HG02571 (cell line): ENCODE measurements around the gene SMC6.

Experiments used
- ATAC-seq: cut with Tn5 transposase; IDR thresholded peaks from one replicate; pipeline ENCODE4 v1.9.1; 2021; ENCODE audit warnings: mild to moderate bottlenecking, moderate library complexity; ENCODE audit not compliant: unreplicated experiment

SMC6 gene

GRCh38 chr2:17719562-17720371 lies 33.8 kb downstream of the SMC6 start:
- ATAC-seq = no peak

DNA sequence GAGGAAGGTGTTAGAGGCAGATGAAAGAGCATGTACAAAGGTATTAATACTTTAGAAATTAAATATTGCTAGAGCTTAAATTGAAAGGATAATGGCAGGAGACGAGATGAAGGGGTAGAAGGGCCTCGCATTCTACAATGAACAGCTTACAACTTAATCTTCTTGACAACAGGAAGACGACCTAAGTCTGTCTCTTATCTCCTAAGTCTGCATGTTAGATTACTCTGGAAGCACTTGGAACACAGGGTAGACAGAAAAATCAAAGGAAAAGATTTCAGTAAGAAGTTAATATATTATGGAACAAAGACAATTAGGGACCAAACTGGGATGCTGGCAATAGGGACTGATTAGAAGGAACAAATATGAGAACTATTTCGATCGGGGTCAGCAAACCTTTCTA lies 34.9 kb downstream of the SMC6 start:
- ATAC-seq = no peak

- ATAC-seq = no peak
These were observed 35.9 kb downstream of the SMC6 start for GRCh38 chr2:17717666-17718065.

DNA sequence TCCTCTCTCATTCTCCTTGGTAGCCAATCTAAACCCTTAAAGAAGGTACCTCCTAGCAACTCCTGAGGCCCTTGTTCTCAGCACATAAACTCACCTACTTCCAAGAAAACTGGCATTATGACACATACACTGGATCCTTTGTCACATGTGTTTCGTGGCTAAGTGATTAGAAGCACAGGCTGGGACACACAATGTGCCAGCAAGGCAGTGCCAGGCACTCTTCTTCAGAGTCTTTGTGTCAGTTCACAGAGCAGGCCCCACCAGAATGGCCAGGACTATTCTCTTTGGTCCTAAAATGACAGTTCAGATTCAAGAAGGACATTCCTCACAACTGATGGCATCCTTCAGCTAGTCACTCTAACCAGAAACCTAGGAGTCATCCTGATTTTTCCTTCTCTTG lies 40.3 kb downstream of the SMC6 start:
- no peak for ATAC-seq

DNA sequence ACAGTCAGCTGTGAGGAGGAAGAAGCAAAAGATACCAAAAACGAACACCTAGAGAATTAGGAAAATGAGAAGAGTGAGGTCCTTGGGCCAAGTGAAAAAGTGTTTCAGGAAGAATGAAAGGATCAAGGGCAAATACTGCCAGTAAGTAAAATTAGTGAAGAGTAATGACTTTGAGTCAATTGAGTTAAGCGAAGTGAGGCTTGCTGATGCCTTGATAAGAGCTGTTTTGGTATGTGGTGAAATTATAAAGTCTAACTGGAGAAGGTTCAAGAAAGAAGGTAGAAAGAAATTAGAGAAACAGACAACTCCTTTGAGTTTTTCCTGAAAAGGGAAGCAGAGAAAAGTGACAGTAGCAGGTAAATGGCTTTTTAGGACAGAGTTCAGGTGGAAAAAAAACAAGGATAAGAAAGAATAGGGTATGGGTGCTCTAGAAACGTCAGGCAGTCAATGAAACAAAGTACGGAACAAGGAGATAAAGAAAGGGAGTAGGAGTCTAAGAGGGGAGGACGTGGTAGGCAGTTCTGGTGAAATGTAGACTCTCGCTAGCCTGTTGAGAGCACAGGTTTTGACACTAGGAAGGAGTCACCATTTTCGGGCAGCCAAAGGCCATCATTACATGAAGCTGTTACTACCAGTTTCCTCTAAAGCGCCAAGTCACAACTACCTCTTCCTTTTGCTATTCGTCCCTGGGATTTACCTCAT lies 42.9 kb downstream of the SMC6 start:
- no peak for ATAC-seq

- no peak for ATAC-seq
These were observed 43.7 kb downstream of the SMC6 start for GRCh38 chr2:17709897-17710296.

DNA sequence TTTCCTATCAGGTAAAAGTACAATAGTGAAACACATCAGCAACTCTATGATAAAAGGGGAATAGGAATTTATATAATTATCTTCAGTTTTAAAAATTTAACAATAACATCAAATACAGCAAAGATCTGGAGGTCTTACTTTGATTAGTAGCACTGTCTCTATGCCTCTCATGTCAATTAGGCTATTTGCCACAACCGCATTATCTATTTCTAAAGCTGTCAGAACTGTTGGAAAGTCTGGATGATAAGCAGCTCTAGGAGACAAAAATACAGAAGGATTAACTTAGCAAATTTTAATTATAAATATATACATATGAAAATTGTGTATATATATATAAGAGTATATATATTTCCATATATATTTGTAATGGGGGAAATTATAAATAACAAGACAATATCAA lies 45.1 kb downstream of the SMC6 start:
- no peak for ATAC-seq

- ATAC-seq = no peak
These were observed 46.8 kb downstream of the SMC6 start for GRCh38 chr2:17706845-17707244.

- no peak for ATAC-seq
These were observed 62.8 kb downstream of the SMC6 start for GRCh38 chr2:17690776-17691175.

DNA sequence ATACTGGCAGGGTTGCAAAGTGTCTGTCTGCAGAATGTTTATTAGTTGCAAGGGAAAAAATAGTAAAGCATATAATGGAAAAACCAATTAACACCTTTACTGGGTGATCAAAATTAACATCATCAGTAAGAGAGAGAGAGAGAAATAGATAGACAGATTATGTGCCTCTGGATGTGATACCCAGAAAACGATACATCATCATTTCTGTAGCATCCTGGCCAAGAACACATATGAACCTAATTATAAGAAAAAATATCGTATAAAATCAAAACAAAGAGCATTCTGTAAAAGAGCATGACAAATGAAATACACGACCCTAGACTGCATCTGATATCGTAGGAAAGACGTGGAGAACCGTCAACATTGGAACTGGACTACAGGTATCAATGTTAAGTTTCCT lies 64.6 kb downstream of the SMC6 start:
- no peak for ATAC-seq

DNA sequence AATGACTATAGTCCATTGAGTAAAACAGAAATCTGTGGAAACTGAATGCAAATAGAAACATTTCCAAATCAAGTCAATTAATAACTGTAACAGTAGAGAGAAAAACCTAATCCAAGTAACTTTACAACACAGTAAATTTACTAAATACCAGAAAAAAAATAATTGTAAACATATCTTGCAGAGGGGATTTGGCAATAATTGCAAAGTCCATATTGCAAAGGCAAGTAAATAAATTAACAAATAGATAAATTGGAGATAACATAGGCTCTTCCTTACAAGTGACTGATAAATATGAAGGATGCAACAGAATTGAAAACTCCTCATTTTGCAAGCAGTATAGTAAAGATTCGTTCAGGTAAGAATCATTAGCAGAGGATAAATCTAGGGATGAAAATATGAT lies 65.0 kb downstream of the SMC6 start:
- no peak for ATAC-seq

DNA sequence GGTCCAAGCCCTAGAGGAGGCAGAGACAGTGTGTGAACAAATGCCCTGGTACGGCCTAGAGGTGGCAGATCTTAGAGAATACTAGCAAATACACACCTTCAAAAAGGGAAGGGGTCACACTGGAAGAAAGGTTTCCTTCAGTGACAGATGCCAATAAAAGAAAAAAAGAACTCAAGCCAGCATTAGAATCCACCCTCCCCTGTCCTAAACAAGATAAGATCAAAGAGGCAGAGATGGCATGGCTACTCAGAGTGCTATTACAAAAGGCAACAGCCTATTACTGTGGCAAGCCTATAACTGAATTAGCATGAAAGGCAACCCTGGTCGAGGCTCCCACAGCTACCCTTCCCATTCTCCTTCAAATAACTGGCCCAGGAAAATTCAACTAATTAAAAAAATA lies 69.6 kb downstream of the SMC6 start:
- ATAC-seq = no peak

- no peak for ATAC-seq
These were observed 71.3 kb downstream of the SMC6 start for GRCh38 chr2:17682098-17682857.

- ATAC-seq = no peak
These were observed 73.5 kb downstream of the SMC6 start for GRCh38 chr2:17680119-17680518.

- ATAC-seq = no peak
These were observed 78.8 kb downstream of the SMC6 start for GRCh38 chr2:17674817-17675216.

DNA sequence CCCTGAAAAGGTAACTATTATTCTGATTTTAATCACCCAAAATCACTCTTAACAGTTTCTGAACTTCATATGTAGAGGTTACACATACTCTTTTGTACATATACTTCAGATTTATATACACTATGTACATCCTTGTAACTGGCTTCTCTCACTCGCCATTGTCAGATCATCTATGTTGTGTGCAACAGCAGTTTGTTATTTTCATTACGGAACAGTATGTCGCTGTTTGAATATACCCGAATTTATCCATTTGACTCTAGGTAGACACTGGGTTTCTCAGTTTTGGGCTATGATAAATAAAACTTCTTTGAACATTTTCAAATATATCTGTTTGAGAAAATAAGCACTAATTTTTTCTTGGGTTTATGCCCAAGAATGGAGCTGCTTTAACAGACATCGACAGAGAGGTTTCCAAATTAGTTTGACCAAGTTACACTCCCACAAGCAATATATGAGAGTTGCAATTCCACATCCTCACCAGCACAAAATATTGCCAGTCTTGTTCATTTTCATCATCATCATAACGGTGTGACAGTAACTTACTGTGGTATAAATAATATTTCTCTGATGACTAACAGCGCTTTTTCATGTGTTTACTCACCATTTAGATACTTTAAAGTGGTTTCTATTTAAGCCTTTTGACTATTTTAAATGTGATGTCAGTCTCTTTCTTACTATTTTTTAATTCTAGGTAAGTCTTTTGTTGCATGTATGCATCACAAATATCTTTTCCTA lies 80.9 kb downstream of the SMC6 start:
- ATAC-seq = no peak

GRCh38 chr2:17667898-17668297 lies 85.7 kb downstream of the SMC6 start:
- no peak for ATAC-seq

- no peak for ATAC-seq
These were observed 89.1 kb downstream of the SMC6 start for GRCh38 chr2:17664534-17664933.

DNA sequence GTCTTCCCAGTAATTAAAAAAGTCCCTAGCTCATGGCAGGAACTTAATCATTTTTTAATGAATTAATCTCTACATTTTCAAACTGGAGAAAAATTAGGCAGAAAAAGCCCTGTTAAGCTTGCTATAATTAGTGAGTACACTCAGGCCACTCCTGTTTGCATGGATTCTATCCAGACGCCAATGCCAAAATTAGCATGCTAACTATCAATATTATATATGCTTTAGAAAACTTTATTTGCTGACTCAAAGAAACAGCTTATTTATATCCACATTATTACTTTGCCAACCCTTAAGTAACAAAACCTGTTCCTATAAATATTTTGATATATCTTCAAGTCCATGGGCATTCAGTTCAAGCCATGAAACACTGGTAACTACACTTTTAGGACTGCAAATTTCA lies 90.9 kb downstream of the SMC6 start:
- no peak for ATAC-seq

DNA sequence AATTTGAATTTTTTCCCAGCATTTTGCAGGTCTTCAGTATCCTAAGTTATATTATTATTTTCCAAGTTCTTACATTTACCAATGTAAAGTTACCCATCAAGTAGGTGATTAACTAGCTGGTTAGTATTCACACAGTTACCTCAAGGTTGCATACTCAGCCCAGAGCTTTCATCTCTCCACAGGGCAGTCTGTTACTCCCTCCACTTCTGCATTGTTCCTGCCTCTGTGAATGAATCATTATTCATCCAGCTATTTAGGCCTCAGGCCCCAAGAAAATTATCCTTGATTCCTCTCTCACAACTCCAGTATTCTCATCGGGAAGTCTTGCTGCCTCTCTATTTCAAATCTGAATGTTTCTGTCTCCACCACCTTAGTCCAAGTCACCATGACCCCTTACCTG lies 92.2 kb downstream of the SMC6 start:
- ATAC-seq = no peak

DNA sequence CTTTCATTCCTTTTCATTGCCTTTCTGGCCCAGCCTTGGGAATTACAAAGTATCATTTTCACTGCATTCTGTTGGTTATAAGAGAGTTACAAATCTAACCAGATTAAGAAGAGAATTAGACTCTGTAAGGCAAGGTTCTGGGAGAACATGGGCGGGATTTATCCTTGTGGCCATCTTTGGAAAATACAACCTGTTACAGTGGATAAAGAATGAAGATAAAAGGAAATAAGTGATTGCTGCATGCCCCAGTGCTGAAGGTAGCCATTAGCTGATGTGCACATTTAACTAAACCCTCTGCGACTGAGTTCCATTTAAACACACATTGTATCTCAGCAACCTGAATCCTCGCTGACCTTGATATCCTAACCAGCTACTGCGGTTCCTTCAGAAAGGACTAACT lies 93.4 kb downstream of the SMC6 start:
- no peak for ATAC-seq
